Thyroid gland (tissue), 4 donors: Measurements from ENCODE around the gene DSCAM. TPM values are rescaled to one million over a fixed set of nuclear protein-coding genes. Genes with fewer than 3 reads are reported as not detected.

ENCODE experiments used
- DNase-seq, 2 donors: peaks; one replicate each; pipeline ENCODE4 v3.0.0-alpha.2; 2019
- H3K27ac ChIP-seq, 3 donors: fragments of 200-600 bp; sonication (generic); 1 replicate in 2 of 3; 2 replicates in 1 of 3; pipeline ENCODE4 v1.5.1; 2016 to 2019; ENCODE audit warnings: mild to moderate bottlenecking in 1 of 3, moderate library complexity in 1 of 3
- H3K27me3 ChIP-seq: fragments of 200-600 bp; sonication (generic); one replicate; pipeline ENCODE4 v1.5.1; 2019
- H3K36me3 ChIP-seq, 2 donors: fragments of 200-600 bp; sonication (generic); one replicate each; pipeline ENCODE4 v1.5.1; 2016 to 2019
- H3K4me1 ChIP-seq, 2 donors: fragments of 200-600 bp; sonication (generic); one replicate each; pipeline ENCODE4 v1.5.1; 2017 to 2019
- H3K4me3 ChIP-seq, 3 donors: fragments of 200-600 bp; sonication (generic); replicated peaks in 1 of 3; 1 replicate in 2 of 3; 2 replicates in 1 of 3; pipeline ENCODE4 v1.5.1; 2016; ENCODE audit warnings: mild to moderate bottlenecking in 1 of 3
- H3K9me3 ChIP-seq: fragments of 200-600 bp; sonication (generic); one replicate; pipeline ENCODE4 v1.5.1; 2017
- CTCF ChIP-seq, 6 experiments: fragments of 200-600 bp in 3 of 6; fragments of 450-650 bp in 3 of 6; sonication (generic) in 3 of 6; IDR thresholded peaks; one replicate each; pipeline ENCODE4 v1.5.1; 2016 to 2019; ENCODE audit warnings: antibody characterized with exemption in 6 of 6, mild to moderate bottlenecking in 2 of 6, inconsistent platforms in 1 of 6, moderate library complexity in 1 of 6
- POLR2A ChIP-seq, 2 donors: fragments of 450-650 bp; IDR thresholded peaks; one replicate each; pipeline ENCODE4 v1.6.1; 2017; ENCODE audit warnings: antibody characterized with exemption in 2 of 2, mild to moderate bottlenecking in 2 of 2, moderate library complexity in 1 of 2
- WGBS, 2 donors: methylation state at CpG; one replicate each; pipeline ENCODE4 v1.1.5; 2017; 5-methylcytosine and 5-hydroxymethylcytosine counted together
- intact Hi-C: fragments of 100-400 bp; cut with DNase I; formaldehyde crosslinking; loops from one replicate; pipeline ENCODE4 v1.15.1; 2023
- total RNA-seq, 4 donors: library from RNA; depleted of rRNA; stranded (reverse); fragments of >200 nt; gene quantifications; one replicate each; pipeline ENCODE4 v1.2.3, GENCODE V29; 2016

The DSCAM gene
- total RNA-seq, 4 donors from 2014 or later = 0.20 TPM; not detected in 3

- intact Hi-C loops = no loop called here
Measured at GRCh38 chr21:40141621-40142020, 705.3 kb downstream of the DSCAM start.

GRCh38 chr21:40140675-40141074 lies 706.3 kb downstream of the DSCAM start:
- Histone ChIP-seq H3K36me3 (no peaks in the 10 kb centered on the region), H3K4me3 (no peak overlapping the region), H3K9me3 (no peaks in the 10 kb centered on the region), H3K4me1 (peaks cover 18 to 26% of the 10 kb centered on the region in 2 donors), H3K27me3 (no peaks in the 10 kb centered on the region), H3K27ac (peak overlapping the region; percentile 51 to 76 (median 70))
- DNase-seq = peak; percentile 80 to 90
- TF ChIP-seq POLR2A (IDR thresholded peaks at IDR 0.05) (no peak), CTCF (IDR thresholded peaks at IDR 0.05) (no peak)
- intact Hi-C loops = no loop called here
- WGBS, 2 donors = 15 to 39% methylated on average over 2 to 3 of the region's 3 CpGs

More at GRCh38 chr21:40141621-40142020, 705.3 kb downstream of the DSCAM start:
- TF ChIP-seq POLR2A (IDR thresholded peaks at IDR 0.05) = no peak
- TF ChIP-seq CTCF (IDR thresholded peaks at IDR 0.05) = no peak
- peaks cover 18 to 26% of the 10 kb centered on the region in 2 donors for H3K4me1 ChIP-seq
- H3K4me3 ChIP-seq = no peak overlapping the region
- H3K36me3 ChIP-seq = no peaks in the 10 kb centered on the region
- no peaks in the 10 kb centered on the region for H3K27me3 ChIP-seq
- WGBS, 2 donors = 34 to 35% methylated on average over 6 to 8 of the region's 8 CpGs
- H3K27ac ChIP-seq = peak overlapping the region; percentile 51 to 76 (median 70)
- DNase-seq = peak; percentile 30 to 36
- no peaks in the 10 kb centered on the region for H3K9me3 ChIP-seq

GRCh38 chr21:40139636-40140035 lies 707.3 kb downstream of the DSCAM start:
- Histone ChIP-seq H3K27ac (no peak overlapping the region), H3K27me3 (no peaks in the 10 kb centered on the region), H3K36me3 (no peaks in the 10 kb centered on the region), H3K4me1 (peaks cover 18 to 26% of the 10 kb centered on the region in 2 donors), H3K9me3 (no peaks in the 10 kb centered on the region), H3K4me3 (no peak overlapping the region)
- intact Hi-C loops = no loop called here
- DNase-seq = no peak
- TF ChIP-seq CTCF (IDR thresholded peaks at IDR 0.05) = no peak
- no peak for TF ChIP-seq POLR2A (IDR thresholded peaks at IDR 0.05)
- WGBS, 2 donors = 73 to 76% methylated on average over 5 of the region's 5 CpGs

- intact Hi-C loops = no loop called here
- 94% methylated on average over 7 of the region's 7 CpGs for WGBS, 2 donors
Measured at GRCh38 chr21:40136571-40136970, 710.4 kb downstream of the DSCAM start.

More at GRCh38 chr21:40136571-40136970, 710.4 kb downstream of the DSCAM start:
- Histone ChIP-seq H3K36me3 (no peaks in the 10 kb centered on the region), H3K4me3 (no peak overlapping the region), H3K4me1 (peaks cover 11 to 18% of the 10 kb centered on the region in 2 donors), H3K9me3 (no peaks in the 10 kb centered on the region), H3K27me3 (no peaks in the 10 kb centered on the region), H3K27ac (no peak overlapping the region)
- DNase-seq = no peak
- TF ChIP-seq CTCF (IDR thresholded peaks at IDR 0.05) (no peak), POLR2A (IDR thresholded peaks at IDR 0.05) (no peak)
